A549 (cell line): ENCODE measurements around the gene DTX3L.

Source experiments
- CTCF ChIP-seq: fragments of >200 bp; sonication (Bioruptor Twin); formaldehyde crosslinking; IDR thresholded peaks from 3 replicates; pipeline ENCODE4 v1.5.1; 2016
- EP300 ChIP-seq, 2 experiments: fragments of >200 bp; sonication (Bioruptor Twin); formaldehyde crosslinking; IDR thresholded peaks; 2 replicates in 1 of 2; 3 replicates in 1 of 2; pipeline ENCODE4 v1.6.1; 2016 to 2017
- ESRRA ChIP-seq: fragments of 150-350 bp; IDR thresholded peaks from 2 replicates; pipeline ENCODE4 v1.6.1; 2014; ENCODE audit warnings: mild to moderate bottlenecking, low read length, borderline replicate concordance
- GATA3 ChIP-seq: IDR thresholded peaks from 2 replicates; pipeline ENCODE4 v1.6.1; 2012; ENCODE audit warnings: borderline replicate concordance
- JUN ChIP-seq, 2 experiments: fragments of >200 bp; sonication (Bioruptor Twin); formaldehyde crosslinking; IDR thresholded peaks; 2 replicates in 1 of 2; 3 replicates in 1 of 2; pipeline ENCODE4 v1.6.1; 2016 to 2017
- KDM1A ChIP-seq: fragments of 200-600 bp; sonication (generic); IDR thresholded peaks from 2 replicates; pipeline ENCODE4 v1.6.1; 2016; ENCODE audit warnings: low read depth, mild to moderate bottlenecking
- PHF8 ChIP-seq: fragments of 200-600 bp; sonication (generic); IDR thresholded peaks from 2 replicates; pipeline ENCODE4 v1.6.1; 2016; ENCODE audit warnings: low read depth, mild to moderate bottlenecking, antibody characterized with exemption, moderate library complexity, borderline replicate concordance
- POLR2A ChIP-seq: IDR thresholded peaks from 2 replicates; pipeline ENCODE4 v1.6.1; 2012; ENCODE audit warnings: mild to moderate bottlenecking, low read length
- POLR2AphosphoS2 ChIP-seq: conservative IDR thresholded peaks from 2 replicates; pipeline ENCODE4 v1.6.1; 2012; ENCODE audit warnings: low read length, improper control_type of control experiment, inconsistent platforms
- RCOR1 ChIP-seq: fragments of 150-350 bp; IDR thresholded peaks from 2 replicates; pipeline ENCODE4 v1.6.1; 2014; ENCODE audit warnings: antibody characterized with exemption, low read length, low read depth
- REST ChIP-seq: fragments of 200-600 bp; sonication (generic); IDR thresholded peaks from 2 replicates; pipeline ENCODE4 v1.6.1; 2016; ENCODE audit warnings: antibody characterized with exemption, mild to moderate bottlenecking, moderate library complexity
- SMC3 ChIP-seq: fragments of >200 bp; sonication (Bioruptor Twin); formaldehyde crosslinking; IDR thresholded peaks from 3 replicates; pipeline ENCODE4 v1.6.1; 2018; ENCODE audit warnings: inconsistent platforms
- USF2 ChIP-seq: fragments of 450-650 bp; IDR thresholded peaks from 2 replicates; pipeline ENCODE4 v1.6.1; 2014; ENCODE audit warnings: antibody characterized with exemption

- TF ChIP-seq EP300 (IDR thresholded peaks at IDR 0.05), result no peak
- peak; percentile 35 for TF ChIP-seq POLR2A
- 0 out of 2 replicates have a peak, but pooled peaks have one; percentile 21 for TF ChIP-seq REST
- peak; percentile 90 for TF ChIP-seq PHF8
- no peak for TF ChIP-seq CTCF
- TF ChIP-seq KDM1A, result 0 out of 2 replicates have a peak, but pooled peaks have one; percentile 19
- no peak for TF ChIP-seq ESRRA
- no peak; a peak in 1 of 5 replicates for TF ChIP-seq JUN (IDR thresholded peaks at IDR 0.05)
- no peak for TF ChIP-seq RCOR1
- no peak for TF ChIP-seq POLR2AphosphoS2
- no peak; the same call in 1 of the 2 replicates for TF ChIP-seq GATA3
- no peak for TF ChIP-seq USF2
- no peak for TF ChIP-seq SMC3
Observed at GRCh38 chr3:122564155-122564912, at the start of gene DTX3L, which contains the start of gene PARP9.
